Activated T-helper 17 cell treated with anti-CD3 and anti-CD28 coated beads, Interleukin-2, amount 50 U/mL, for 72 hours (primary cell): Measurements from ENCODE around the gene GBP3. TPM values are rescaled to one million over a fixed set of nuclear protein-coding genes. Genes with fewer than 3 reads are reported as not detected.
"Not testable (repeated sequence)": the region's sequence is repeated elsewhere in the genome, so short reads cannot be mapped to it uniquely, and the experiment has no call there.

Experiments used
- ATAC-seq: fragments of 150-1000 bp; cut with Tn5 transposase; replicated peaks from 2 replicates; pipeline ENCODE4 v1.10.0; 2021; ENCODE audit warnings: mild to moderate bottlenecking, moderate library complexity
- H3K27ac Mint-ChIP-seq: one replicate; pipeline ENCODE4 v1.8.0; 2022; ENCODE audit warnings: mixed read lengths
- H3K27me3 Mint-ChIP-seq: one replicate; pipeline ENCODE4 v1.8.0; 2022; ENCODE audit warnings: mixed read lengths
- H3K36me3 Mint-ChIP-seq: one replicate; pipeline ENCODE4 v1.8.0; 2022; ENCODE audit warnings: low read depth, mild to moderate bottlenecking, mixed read lengths
- H3K4me1 Mint-ChIP-seq: one replicate; pipeline ENCODE4 v1.8.0; 2022; ENCODE audit warnings: mixed read lengths
- H3K4me3 Mint-ChIP-seq: one replicate; pipeline ENCODE4 v1.8.0; 2022; ENCODE audit warnings: mild to moderate bottlenecking, mixed read lengths
- H3K9me3 Mint-ChIP-seq: one replicate; pipeline ENCODE4 v1.8.0; 2022; ENCODE audit warnings: mixed read lengths
- total RNA-seq, 2 donors: library from RNA; stranded (reverse); gene quantifications; one replicate each; pipeline ENCODE4 v1.2.3, GENCODE V29; 2022

The GBP3 gene
- total RNA-seq, 2 donors from 2014 or later = 5.7 to 7.6 TPM

DNA sequence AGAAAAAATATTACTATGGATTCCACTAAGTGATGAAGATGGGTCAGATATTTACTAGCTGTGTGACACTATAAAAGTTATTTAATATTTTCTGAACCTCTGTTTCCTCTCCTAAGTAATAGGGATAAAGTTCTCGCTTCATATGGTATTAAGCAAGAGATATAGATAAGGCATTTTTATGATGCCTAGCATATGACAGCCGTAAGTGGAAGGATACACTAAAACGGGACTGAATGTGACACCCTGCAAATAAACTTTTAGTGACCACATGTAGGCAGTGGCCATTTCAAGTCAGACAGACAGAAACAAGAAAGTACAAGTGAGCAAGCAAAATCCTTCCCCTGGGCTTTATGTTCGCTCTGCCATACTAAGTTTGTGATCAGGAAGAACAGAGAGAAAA lies 14.2 kb downstream of the GBP3 start:
- Mint-ChIP-seq H3K9me3 (no peaks in the 10 kb centered on the region), H3K27ac (no peak overlapping the region), H3K36me3 (peaks cover 80% of the 10 kb centered on the region), H3K4me1 (peaks cover under 1% of the 10 kb centered on the region), H3K4me3 (no peak overlapping the region), H3K27me3 (no peaks in the 10 kb centered on the region)
- ATAC-seq = no peak

DNA sequence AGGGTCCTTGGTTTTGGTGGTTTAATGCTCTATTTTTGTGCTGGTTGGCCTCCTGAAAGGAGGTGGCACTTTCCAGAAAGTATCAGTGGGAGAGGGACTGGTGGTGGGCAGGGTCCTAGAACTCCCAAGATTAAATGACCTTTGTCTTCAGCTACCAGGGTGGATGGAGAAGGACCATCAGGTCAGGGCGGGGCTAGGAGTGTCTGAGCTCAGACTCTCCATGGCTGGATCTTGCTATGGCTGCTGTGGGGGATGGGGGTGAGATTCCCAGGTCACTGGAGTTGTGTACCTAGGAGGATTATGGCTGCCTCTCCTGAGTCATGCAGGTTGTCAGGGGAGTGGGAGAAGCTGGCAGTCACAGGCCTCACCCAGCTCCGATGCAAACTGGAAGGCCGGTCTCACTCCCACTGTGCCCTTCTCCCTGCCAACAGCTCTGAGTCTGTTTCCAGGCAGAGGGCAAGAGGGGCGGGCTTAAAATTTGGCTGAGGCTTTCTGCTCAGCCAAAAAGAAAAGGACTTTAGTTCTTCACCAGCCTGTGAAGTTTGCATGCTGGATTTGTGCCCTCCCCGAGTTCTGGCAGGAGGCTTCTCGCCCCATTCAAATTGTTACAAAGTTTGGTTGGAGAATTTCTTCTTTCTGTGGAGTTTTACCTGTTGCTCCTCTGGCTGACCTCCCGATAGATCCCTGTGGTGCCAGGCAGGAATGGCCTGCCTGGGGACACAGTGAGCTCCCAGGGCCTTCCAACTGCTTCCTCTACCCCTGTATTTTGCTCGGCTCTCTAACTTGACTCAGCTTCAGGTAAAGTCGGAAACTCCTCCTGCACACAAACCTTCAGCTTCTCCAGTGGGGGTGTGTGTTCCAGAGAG lies 17.1 kb downstream of the GBP3 start:
- peaks cover 50% of the 10 kb centered on the region for H3K36me3 Mint-ChIP-seq
- H3K4me3 Mint-ChIP-seq = no peak overlapping the region
- ATAC-seq = no peak
- H3K9me3 Mint-ChIP-seq = no peaks in the 10 kb centered on the region
- peaks cover 17% of the 10 kb centered on the region for H3K4me1 Mint-ChIP-seq
- no peaks in the 10 kb centered on the region for H3K27me3 Mint-ChIP-seq
- H3K27ac Mint-ChIP-seq = peak overlapping the region; percentile 59

DNA sequence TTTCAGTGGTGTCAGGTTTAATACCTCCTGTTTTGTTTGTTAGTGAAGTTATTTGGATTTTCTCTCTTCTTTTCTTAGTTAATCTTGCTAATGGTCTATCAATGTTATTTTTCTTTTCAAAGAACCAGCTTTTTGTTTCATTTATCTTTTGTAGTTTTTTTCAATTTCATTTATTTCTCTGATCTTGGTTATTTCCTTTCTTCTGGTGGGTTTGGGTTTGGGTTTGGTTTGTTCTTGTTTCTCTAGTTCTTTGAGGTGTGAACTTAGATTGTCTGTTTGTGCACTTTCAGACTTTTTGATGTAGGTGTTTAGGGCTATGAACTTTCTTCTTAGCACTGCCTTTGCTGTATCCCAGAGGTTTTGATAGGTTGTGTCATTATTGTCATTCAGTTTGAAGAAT lies 20.5 kb downstream of the GBP3 start:
- H3K27me3 Mint-ChIP-seq, ATAC-seq, H3K27ac Mint-ChIP-seq, H3K9me3 Mint-ChIP-seq: not testable (repeated sequence)
- H3K36me3 Mint-ChIP-seq = peaks cover 17% of the 10 kb centered on the region
- H3K4me1 Mint-ChIP-seq = peaks cover 17% of the 10 kb centered on the region
- H3K4me3 Mint-ChIP-seq = peak overlapping the region; percentile 3

DNA sequence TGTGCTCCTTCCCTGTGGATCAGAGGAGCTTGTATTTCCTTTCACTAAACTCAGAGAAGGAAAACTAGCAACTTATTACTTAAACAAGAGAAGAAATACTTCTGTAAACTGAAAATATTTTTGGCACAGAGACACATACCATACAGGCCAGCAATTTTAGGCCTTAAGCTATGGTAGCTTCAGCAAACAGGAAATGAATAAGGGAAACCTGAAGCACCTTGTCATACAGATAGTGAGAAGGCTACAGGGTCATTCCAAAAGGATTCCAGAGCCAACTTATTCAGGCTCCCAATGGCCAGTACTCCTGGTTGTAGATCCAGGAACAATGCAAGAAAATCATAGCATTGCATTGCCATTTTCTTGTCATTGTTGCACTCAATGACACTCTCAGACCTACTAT lies 21.2 kb downstream of the GBP3 start:
- no peak overlapping the region for H3K27ac Mint-ChIP-seq

DNA sequence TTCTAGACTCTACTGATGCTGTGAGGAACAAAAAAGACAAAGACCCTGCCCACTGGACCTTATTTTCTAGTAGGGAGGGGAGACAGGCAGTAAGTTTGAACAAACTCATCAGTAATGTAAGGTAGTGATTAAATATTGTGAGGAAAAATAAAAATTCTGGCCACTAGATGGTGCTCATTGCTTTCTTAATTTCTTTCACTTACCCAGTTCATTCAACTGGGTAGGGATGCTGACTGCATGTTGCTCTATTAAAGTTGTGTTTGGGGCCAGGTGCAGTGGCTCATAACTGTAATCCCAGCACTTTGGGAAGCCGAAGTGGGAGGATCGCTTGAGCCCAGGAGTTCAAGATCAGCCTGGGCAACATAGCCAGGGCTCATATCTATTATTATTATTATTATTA lies 23.9 kb downstream of the GBP3 start:
- no peaks in the 10 kb centered on the region for H3K36me3 Mint-ChIP-seq
- H3K4me1 Mint-ChIP-seq = peaks cover 17% of the 10 kb centered on the region
- no peak overlapping the region for H3K4me3 Mint-ChIP-seq
- no peaks in the 10 kb centered on the region for H3K27me3 Mint-ChIP-seq
- no peaks in the 10 kb centered on the region for H3K9me3 Mint-ChIP-seq
- ATAC-seq = peak; percentile 91
- H3K27ac Mint-ChIP-seq = no peak overlapping the region

More for the DNA sequence above, 21.2 kb downstream of the GBP3 start:
- Mint-ChIP-seq H3K27me3 (no peaks in the 10 kb centered on the region), H3K4me3 (peak overlapping the region; percentile 3), H3K9me3 (no peaks in the 10 kb centered on the region), H3K4me1 (peaks cover 17% of the 10 kb centered on the region), H3K36me3 (peaks cover 14% of the 10 kb centered on the region)
- peak; percentile 60 for ATAC-seq

DNA sequence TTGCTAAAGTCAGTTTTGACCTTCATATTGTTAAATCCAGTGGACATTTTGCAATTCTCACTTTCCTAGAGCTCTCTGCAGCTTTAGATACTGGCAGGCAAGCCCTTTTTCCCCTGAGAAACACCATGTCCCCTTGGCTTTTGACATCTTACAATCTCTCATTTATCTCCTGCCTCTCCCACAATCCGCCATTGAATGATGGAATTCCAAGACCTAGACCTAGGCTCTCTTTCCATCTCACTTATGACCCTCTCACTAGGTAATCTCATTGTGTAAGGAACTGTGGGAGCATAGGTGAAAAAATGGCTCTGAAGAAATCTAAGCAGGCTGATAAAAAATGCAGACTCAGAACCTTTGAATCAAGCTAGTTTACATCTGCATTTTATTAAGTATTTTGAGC lies 32.2 kb downstream of the GBP3 start:
- Mint-ChIP-seq H3K4me1 (peaks cover 30% of the 10 kb centered on the region), H3K27me3 (no peaks in the 10 kb centered on the region), H3K36me3 (peaks cover 58% of the 10 kb centered on the region), H3K4me3 (no peak overlapping the region), H3K27ac (peak overlapping the region; percentile 3), H3K9me3 (no peaks in the 10 kb centered on the region)
- ATAC-seq = no peak

DNA sequence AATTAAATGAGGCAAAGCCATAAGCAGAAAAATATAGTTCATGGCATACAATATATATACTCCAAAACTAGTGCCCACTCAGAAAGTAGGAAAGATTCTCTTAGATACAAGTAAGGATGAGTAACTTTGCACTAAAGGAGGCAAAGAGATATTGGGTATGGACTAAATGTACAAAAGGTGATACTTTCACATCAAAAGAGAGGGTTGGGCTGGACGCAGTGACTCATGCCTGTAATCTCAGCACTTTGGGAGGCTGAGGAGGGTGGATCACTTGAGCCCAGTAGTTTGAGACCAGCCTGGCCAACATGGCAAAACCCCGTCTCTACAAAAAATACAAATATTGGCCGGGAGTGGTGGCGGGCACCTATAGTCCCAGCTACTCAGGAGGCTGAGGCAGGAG lies 37.0 kb downstream of the GBP3 start:
- no peaks in the 10 kb centered on the region for H3K9me3 Mint-ChIP-seq
- H3K27ac Mint-ChIP-seq = peak overlapping the region; percentile 35
- H3K4me3 Mint-ChIP-seq = peak overlapping the region; percentile 73
- peaks cover 95% of the 10 kb centered on the region for H3K36me3 Mint-ChIP-seq
- peaks cover 74% of the 10 kb centered on the region for H3K4me1 Mint-ChIP-seq
- no peaks in the 10 kb centered on the region for H3K27me3 Mint-ChIP-seq
- peak; percentile 77 for ATAC-seq

DNA sequence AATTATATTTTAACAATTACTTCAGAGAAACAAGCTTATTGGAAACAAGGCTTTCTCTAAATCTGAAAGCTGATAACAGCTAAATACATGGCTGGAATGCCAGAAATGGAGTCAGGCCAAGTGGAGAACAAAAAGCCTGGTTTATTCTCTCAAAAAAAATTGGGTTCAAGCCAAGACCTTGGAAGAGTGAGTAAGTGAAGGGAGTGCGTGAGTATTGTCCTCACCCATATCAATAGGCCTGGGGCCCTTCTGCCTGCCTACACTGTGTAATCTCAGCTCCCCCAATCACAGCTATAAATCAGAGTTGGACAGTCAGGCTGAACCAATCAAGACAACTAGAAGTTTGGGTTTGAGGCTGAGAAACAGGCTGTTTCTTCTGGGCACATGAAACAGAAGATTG lies 37.6 kb downstream of the GBP3 start:
- H3K4me1 Mint-ChIP-seq = peaks cover 72% of the 10 kb centered on the region
- peak overlapping the region; percentile 73 for H3K4me3 Mint-ChIP-seq
- no peaks in the 10 kb centered on the region for H3K27me3 Mint-ChIP-seq
- no peaks in the 10 kb centered on the region for H3K9me3 Mint-ChIP-seq
- ATAC-seq = peak; percentile 50
- H3K27ac Mint-ChIP-seq = peak overlapping the region; percentile 35
- peaks cover 96% of the 10 kb centered on the region for H3K36me3 Mint-ChIP-seq

DNA sequence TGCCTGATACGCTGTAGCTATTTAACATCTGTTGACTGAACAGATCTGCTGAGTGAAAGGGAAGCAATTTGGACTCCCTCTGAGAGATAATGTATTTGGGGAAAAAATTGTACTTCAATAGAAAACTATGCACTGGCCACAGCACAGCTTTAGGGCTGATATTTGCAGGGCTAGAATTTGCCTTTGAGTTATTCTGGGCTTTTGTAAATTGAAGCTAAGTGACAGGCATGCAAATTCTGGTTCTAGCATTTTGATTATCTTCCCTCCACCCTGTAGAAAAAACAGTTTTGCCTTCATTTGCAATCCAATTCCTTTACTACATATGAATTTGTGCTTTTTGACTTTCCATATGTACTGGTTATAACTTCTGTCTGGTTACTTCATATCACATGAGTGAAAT lies 38.1 kb downstream of the GBP3 start:
- ATAC-seq = no peak
- H3K27ac Mint-ChIP-seq = peak overlapping the region; percentile 35
- H3K4me1 Mint-ChIP-seq = peaks cover 72% of the 10 kb centered on the region
- H3K27me3 Mint-ChIP-seq = no peaks in the 10 kb centered on the region
- H3K36me3 Mint-ChIP-seq = peaks cover 96% of the 10 kb centered on the region
- no peaks in the 10 kb centered on the region for H3K9me3 Mint-ChIP-seq
- peak overlapping the region; percentile 73 for H3K4me3 Mint-ChIP-seq

DNA sequence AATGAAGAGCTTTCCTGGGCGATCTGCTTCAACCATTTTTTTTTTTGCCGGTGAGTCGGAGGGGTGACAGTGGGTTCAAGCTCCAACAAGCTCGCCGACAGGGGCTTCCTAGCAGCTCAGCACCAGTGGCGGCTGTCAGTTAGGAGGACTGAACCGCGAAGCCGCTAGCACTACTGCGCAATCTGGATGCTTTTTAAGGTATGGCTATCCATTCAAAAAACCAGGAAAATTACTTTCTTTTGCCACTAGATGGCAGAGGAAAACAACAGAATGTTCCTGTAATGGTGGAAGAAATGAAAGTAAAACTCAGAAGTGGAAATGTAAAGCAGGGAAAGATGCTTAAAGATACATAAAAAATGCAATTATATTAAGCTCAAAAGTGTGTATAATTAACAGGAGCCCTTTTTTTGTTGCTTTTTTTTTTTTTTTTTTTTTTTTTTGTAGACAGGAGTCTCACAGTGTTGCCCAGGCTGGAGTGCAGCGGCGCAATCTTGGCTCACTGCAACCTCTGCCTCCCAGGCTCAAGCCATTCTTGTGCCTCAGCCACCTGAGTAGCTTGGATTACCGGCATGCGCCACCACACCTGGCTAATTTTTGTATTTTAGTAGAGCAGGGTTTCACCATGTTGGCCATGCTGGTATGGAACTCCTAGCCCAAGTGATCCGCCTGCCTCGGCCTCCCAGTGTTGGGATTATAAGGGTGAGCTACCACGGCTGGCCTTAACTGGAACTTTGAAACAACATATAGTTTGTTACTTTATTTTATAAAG lies 38.7 kb downstream of the GBP3 start:
- no peaks in the 10 kb centered on the region for H3K27me3 Mint-ChIP-seq
- H3K9me3 Mint-ChIP-seq = no peaks in the 10 kb centered on the region
- H3K4me1 Mint-ChIP-seq = peaks cover 73% of the 10 kb centered on the region
- peak; percentile 50 for ATAC-seq
- H3K27ac Mint-ChIP-seq = peak overlapping the region; percentile 71
- H3K36me3 Mint-ChIP-seq = peaks cover 96% of the 10 kb centered on the region
- peak overlapping the region; percentile 73 for H3K4me3 Mint-ChIP-seq

DNA sequence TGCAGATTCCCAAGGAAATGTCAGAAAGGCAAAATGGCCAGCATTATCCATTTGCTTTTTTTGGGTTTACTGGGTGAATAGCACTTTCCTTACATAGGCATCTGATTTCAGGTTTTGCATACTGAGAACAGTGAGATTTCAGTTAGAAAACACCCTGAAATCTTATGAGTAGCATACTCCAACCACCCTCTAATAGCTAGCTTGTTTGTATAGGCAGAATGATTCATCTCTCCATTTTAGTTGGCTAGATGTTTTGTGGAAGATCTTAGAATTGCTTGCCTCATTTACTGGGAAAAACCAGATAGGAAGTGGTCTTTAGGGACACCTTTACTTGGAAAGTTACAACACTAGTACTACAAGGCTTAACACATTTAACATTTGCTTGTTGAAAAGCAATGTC lies 40.6 kb downstream of the GBP3 start:
- Mint-ChIP-seq H3K36me3 (peaks cover 98% of the 10 kb centered on the region), H3K9me3 (no peaks in the 10 kb centered on the region), H3K27me3 (no peaks in the 10 kb centered on the region), H3K4me1 (peaks cover 65% of the 10 kb centered on the region), H3K4me3 (peak overlapping the region; percentile 73), H3K27ac (peak overlapping the region; percentile 71)
- ATAC-seq = peak; percentile 47

DNA sequence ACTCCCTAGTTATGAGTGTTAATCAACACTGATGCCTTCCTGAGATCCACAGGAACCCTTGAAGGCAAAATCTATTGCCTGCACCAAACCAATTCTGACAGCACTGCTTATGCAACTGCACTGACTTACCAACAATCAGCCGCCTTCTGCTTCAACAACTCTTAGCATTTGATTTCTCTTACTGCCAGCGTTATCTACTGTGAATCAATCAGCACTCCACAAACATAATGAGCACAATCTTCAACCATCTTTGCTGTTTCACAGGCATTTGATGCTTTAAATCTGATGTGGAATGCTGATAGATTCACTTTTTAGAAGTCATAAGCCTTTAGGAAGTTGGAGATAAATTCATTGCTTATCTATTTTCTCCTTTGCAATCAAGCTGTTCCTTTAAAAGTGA lies 41.2 kb downstream of the GBP3 start:
- H3K27me3 Mint-ChIP-seq, H3K9me3 Mint-ChIP-seq, ATAC-seq: not testable (repeated sequence)
- peaks cover 92% of the 10 kb centered on the region for H3K36me3 Mint-ChIP-seq
- peak overlapping the region; percentile 71 for H3K27ac Mint-ChIP-seq
- peaks cover 62% of the 10 kb centered on the region for H3K4me1 Mint-ChIP-seq
- H3K4me3 Mint-ChIP-seq = peak overlapping the region; percentile 73

DNA sequence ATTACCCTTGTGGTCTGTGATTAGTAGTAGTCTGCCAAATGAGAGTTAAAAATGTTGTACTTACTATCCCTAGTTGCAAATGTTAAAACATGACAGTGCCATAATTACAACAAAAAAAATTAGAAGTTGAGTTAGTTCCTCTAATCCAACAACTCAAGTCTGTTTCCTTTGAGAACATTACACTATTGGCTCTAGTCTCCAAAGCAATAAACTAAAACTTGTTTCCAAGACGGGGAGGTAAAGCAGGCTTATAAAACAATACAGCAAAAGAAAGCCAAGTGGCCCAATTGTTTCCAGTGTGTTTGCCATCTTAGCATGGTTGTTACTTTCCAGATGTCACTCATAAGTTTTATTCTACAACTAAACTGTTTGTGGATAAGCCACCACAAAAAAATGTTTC lies 41.8 kb downstream of the GBP3 start:
- Mint-ChIP-seq H3K27me3 (no peaks in the 10 kb centered on the region), H3K27ac (peak overlapping the region; percentile 71), H3K9me3 (no peaks in the 10 kb centered on the region), H3K4me3 (peak overlapping the region; percentile 73), H3K4me1 (peaks cover 60% of the 10 kb centered on the region), H3K36me3 (peaks cover 86% of the 10 kb centered on the region)
- no peak for ATAC-seq

DNA sequence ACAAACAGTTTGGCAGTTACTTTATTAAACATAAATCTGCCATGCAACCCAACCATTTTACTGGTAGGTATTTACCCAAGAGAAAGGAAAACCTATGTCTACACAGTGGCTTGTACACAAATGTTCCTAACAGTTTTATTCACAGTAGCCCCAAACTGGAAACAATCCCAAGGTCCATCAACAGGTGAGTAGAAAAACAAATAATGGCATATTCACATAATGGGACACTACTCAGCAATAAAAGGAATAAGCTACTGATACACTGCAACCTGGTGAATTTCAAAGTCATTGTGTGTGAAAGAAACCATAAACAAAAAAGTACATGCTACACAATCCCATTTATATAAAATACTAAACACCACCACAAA lies 42.9 kb downstream of the GBP3 start:
- H3K9me3 Mint-ChIP-seq = no peaks in the 10 kb centered on the region
- H3K27me3 Mint-ChIP-seq = no peaks in the 10 kb centered on the region
- peaks cover 49% of the 10 kb centered on the region for H3K4me1 Mint-ChIP-seq
- peak overlapping the region; percentile 58 for H3K4me3 Mint-ChIP-seq
- no peak for ATAC-seq
- H3K36me3 Mint-ChIP-seq = peaks cover 86% of the 10 kb centered on the region
- peak overlapping the region; percentile 74 for H3K27ac Mint-ChIP-seq
